ENCODE results near the gene TAOK3. TPM values are rescaled to one million over a fixed set of nuclear protein-coding genes. Genes with fewer than 3 reads are reported as not detected.

Gene TAOK3
- total and polyA plus RNA-seq, 2 of the 4 experiments (the other 2 are of a cell fraction), result 26.3 to 54.5 TPM

DNA sequence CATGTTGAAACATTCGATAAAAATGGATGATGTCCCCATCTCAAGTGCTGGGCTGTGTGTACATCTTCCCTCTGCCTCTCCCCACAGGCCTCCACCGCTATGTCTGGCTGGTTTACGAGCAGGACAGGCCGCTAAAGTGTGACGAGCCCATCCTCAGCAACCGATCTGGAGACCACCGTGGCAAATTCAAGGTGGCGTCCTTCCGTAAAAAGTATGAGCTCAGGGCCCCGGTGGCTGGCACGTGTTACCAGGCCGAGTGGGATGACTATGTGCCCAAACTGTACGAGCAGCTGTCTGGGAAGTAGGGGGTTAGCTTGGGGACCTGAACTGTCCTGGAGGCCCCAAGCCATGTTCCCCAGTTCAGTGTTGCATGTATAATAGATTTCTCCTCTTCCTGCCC is 228.2 kb downstream of the TAOK3 start:
- in situ Hi-C loops (cut with MboI; ENCODE audit: low sequenced_read_pairs) (loop anchor here (25.0 kb wide), 1 partner anchor 282 kb away; no protein-coding TSS in a partner anchor), intact Hi-C loops (cut with micrococcal nuclease) (no loop called here), dilution Hi-C loops (cut with HindIII; ENCODE audit: low sequenced_read_pairs, unreplicated experiment) (no loop called here)
- Histone ChIP-seq H3K4me3 (ENCODE audit: insufficient read depth, low read depth, low read length) (no peak overlapping the region), H3K14ac (replicated peaks; ENCODE audit: low read depth, low read length) (no peak overlapping the region), H3K56ac (ENCODE audit: extremely low read depth, insufficient read depth, low read length) (no peak overlapping the region), H3K36me3 (ENCODE audit: control insufficient read depth, insufficient read depth, low read length) (peaks cover 44% of the 10 kb centered on the region), H3K18ac (ENCODE audit: low read depth, low read length) (no peak overlapping the region), H3K9me3 (ENCODE audit: control insufficient read depth, insufficient read depth, low read length) (no peaks in the 10 kb centered on the region), H4K20me1 (ENCODE audit: insufficient read depth, low read length) (no peaks in the 10 kb centered on the region), H3K4ac (ENCODE audit: low read depth, low read length) (no peak overlapping the region), H3K79me1 (ENCODE audit: low read depth in 1 of 2, low read length in 2 of 2) (peaks cover 6 to 11% of the 10 kb centered on the region in 2 experiments), H3K27me3 (ENCODE audit: control insufficient read depth, insufficient read depth, low read length) (no peaks in the 10 kb centered on the region), H3K23ac (ENCODE audit: low read depth, low read length) (no peak overlapping the region), H2BK20ac (ENCODE audit: low read depth, low read length) (no peak overlapping the region), H3K9ac (ENCODE audit: low read depth, low read length) (no peak overlapping the region), H4K8ac (ENCODE audit: low read depth in 2 of 2, low read length in 2 of 2) (no peak overlapping the region), H2AK5ac (ENCODE audit: low read depth, low read length) (no peak overlapping the region), H3K27ac (ENCODE audit: insufficient read depth, low read length) (no peak overlapping the region), H3K4me2 (ENCODE audit: low read depth, low read length) (no peak overlapping the region), H2AFZ (replicated peaks; ENCODE audit: low read length, poor library complexity) (no peak overlapping the region), H2AK9ac (replicated peaks; ENCODE audit: low read depth, low read length, poor library complexity) (no peak overlapping the region), H2BK120ac (ENCODE audit: low read depth, low read length) (no peak overlapping the region), H2BK15ac (ENCODE audit: low read depth, low read length) (no peak overlapping the region), H3K9me1 (ENCODE audit: insufficient read depth, low read length) (no peaks in the 10 kb centered on the region), H4K5ac (ENCODE audit: low read depth, low read length) (no peak overlapping the region), H2BK5ac (ENCODE audit: low read depth, low read length, poor library complexity, severe bottlenecking) (no peak overlapping the region), H4K91ac (ENCODE audit: insufficient read depth, low read depth, low read length) (no peak overlapping the region), H3K4me1 (ENCODE audit: control insufficient read depth, insufficient read depth, low read length) (no peaks in the 10 kb centered on the region)
- ChIA-PET POLR2A (ENCODE audit: unreplicated experiment) (no interaction called here), CTCF (no interaction called here)
- 87% methylated on average over 6 of the region's 13 CpGs; no CpG with 5 or more reads in 1 of the 2 experiments for WGBS, 2 experiments (ENCODE audit: extremely low coverage in 2 of 2, insufficient read length in 1 of 2)
- TF ChIP-seq RFX5 (IDR thresholded peaks at IDR 0.05; ENCODE audit: low read depth, low read length), result no peak
- TF ChIP-seq POLR2A (IDR thresholded peaks at IDR 0.05; ENCODE audit: low read depth, low read length), result no peak
- no peak for TF ChIP-seq MAFK (IDR thresholded peaks at IDR 0.05; ENCODE audit: low read depth, low read length)
- TF ChIP-seq MAZ (IDR thresholded peaks at IDR 0.05; ENCODE audit: borderline replicate concordance, low read depth, low read length), result no peak
- TF ChIP-seq, protein P1, sequence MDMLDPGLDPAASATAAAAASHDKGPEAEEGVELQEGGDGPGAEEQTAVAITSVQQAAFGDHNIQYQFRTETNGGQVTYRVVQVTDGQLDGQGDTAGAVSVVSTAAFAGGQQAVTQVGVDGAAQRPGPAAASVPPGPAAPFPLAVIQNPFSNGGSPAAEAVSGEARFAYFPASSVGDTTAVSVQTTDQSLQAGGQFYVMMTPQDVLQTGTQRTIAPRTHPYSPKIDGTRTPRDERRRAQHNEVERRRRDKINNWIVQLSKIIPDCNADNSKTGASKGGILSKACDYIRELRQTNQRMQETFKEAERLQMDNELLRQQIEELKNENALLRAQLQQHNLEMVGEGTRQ (IDR thresholded peaks at IDR 0.05; ENCODE audit: low read depth, low read length), result no peak
- no peak for TF ChIP-seq MXI1 (IDR thresholded peaks at IDR 0.05; ENCODE audit: borderline replicate concordance, low read depth, low read length)
- no peak for TF ChIP-seq NFE2L2 (IDR thresholded peaks at IDR 0.05; ENCODE audit: low read depth, low read length)
- no peak for TF ChIP-seq FOS (IDR thresholded peaks at IDR 0.05; ENCODE audit: low read depth, low read length)
- TF ChIP-seq CHD1 (IDR thresholded peaks at IDR 0.05; ENCODE audit: low read depth, low read length), result no peak
- no peak for TF ChIP-seq BHLHE40 (IDR thresholded peaks at IDR 0.05; ENCODE audit: low read depth, low read length)
- TF ChIP-seq ELK1 (IDR thresholded peaks at IDR 0.05; ENCODE audit: borderline replicate concordance, low read depth, low read length), result no peak
- TF ChIP-seq CTCF (conservative IDR thresholded peaks at IDR 0.05; ENCODE audit: low read depth, low read length), result no peak
- TF ChIP-seq SMC3 (IDR thresholded peaks at IDR 0.05; ENCODE audit: low read depth, low read length), result no peak
- TF ChIP-seq RCOR1 (IDR thresholded peaks at IDR 0.05; ENCODE audit: insufficient replicate concordance, low read length), result no peak
- ATAC-seq (ENCODE audit: low read depth), result no peak
- no peak for DNase-seq
- BruUV-seq (replicated peaks), result no TSS peak
